ENCODE measurements around the gene SRBD1.

The SRBD1 gene

GRCh38 chr2:45648636-45649035 is 37.6 kb upstream of the SRBD1 start:
- Histone ChIP-seq H3K27ac (ENCODE audit: insufficient read depth, low read depth, low read length, poor library complexity, severe bottlenecking) (no peak overlapping the region), H3K27me3 (ENCODE audit: control insufficient read depth, insufficient read depth, low read length, poor library complexity, severe bottlenecking) (peaks cover 74% of the 10 kb centered on the region), H3K36me3 (ENCODE audit: control insufficient read depth, insufficient read depth, low read length) (no peaks in the 10 kb centered on the region), H3K4me3 (ENCODE audit: insufficient read depth, low read depth, low read length) (no peak overlapping the region), H3K4me1 (ENCODE audit: control insufficient read depth, insufficient read depth, low read length) (peaks cover 16% of the 10 kb centered on the region), H3K9me3 (ENCODE audit: control insufficient read depth, low read length) (no peaks in the 10 kb centered on the region)
- WGBS, 2 experiments, result 71 to 85% methylated on average over 2 of the region's 2 CpGs

GRCh38 chr2:45647986-45648520 is 37.0 kb upstream of the SRBD1 start:
- peaks cover 11% of the 10 kb centered on the region for H3K4me1 ChIP-seq (ENCODE audit: control insufficient read depth, insufficient read depth, low read length)
- 90 to 91% methylated on average over 3 of the region's 3 CpGs for WGBS, 2 experiments
- no peak overlapping the region for H3K27ac ChIP-seq (ENCODE audit: insufficient read depth, low read depth, low read length, poor library complexity, severe bottlenecking)
- H3K27me3 ChIP-seq (ENCODE audit: control insufficient read depth, insufficient read depth, low read length, poor library complexity, severe bottlenecking), result peaks cover 74% of the 10 kb centered on the region
- no peaks in the 10 kb centered on the region for H3K36me3 ChIP-seq (ENCODE audit: control insufficient read depth, insufficient read depth, low read length)
- no peaks in the 10 kb centered on the region for H3K9me3 ChIP-seq (ENCODE audit: control insufficient read depth, low read length)
- no peak overlapping the region for H3K4me3 ChIP-seq (ENCODE audit: insufficient read depth, low read depth, low read length)

- H3K27me3 ChIP-seq (ENCODE audit: control insufficient read depth, insufficient read depth, low read length, poor library complexity, severe bottlenecking), result peaks cover 74% of the 10 kb centered on the region
- WGBS, 2 experiments, result 85 to 87% methylated on average over 9 of the region's 9 CpGs
- H3K9me3 ChIP-seq (ENCODE audit: control insufficient read depth, low read length), result no peaks in the 10 kb centered on the region
- no peak overlapping the region for H3K27ac ChIP-seq (ENCODE audit: insufficient read depth, low read depth, low read length, poor library complexity, severe bottlenecking)
- H3K36me3 ChIP-seq (ENCODE audit: control insufficient read depth, insufficient read depth, low read length), result no peaks in the 10 kb centered on the region
- peaks cover 4% of the 10 kb centered on the region for H3K4me1 ChIP-seq (ENCODE audit: control insufficient read depth, insufficient read depth, low read length)
- no peak overlapping the region for H3K4me3 ChIP-seq (ENCODE audit: insufficient read depth, low read depth, low read length)
These were observed 36.3 kb upstream of the SRBD1 start for GRCh38 chr2:45647356-45647755.

GRCh38 chr2:45646289-45646688 is 35.2 kb upstream of the SRBD1 start:
- no peaks in the 10 kb centered on the region for H3K9me3 ChIP-seq (ENCODE audit: control insufficient read depth, low read length)
- 93 to 96% methylated on average over 2 of the region's 2 CpGs for WGBS, 2 experiments
- H3K27ac ChIP-seq (ENCODE audit: insufficient read depth, low read depth, low read length, poor library complexity, severe bottlenecking), result no peak overlapping the region
- H3K4me3 ChIP-seq (ENCODE audit: insufficient read depth, low read depth, low read length), result no peak overlapping the region
- no peaks in the 10 kb centered on the region for H3K36me3 ChIP-seq (ENCODE audit: control insufficient read depth, insufficient read depth, low read length)
- H3K4me1 ChIP-seq (ENCODE audit: control insufficient read depth, insufficient read depth, low read length), result peaks cover 3% of the 10 kb centered on the region
- peaks cover 68% of the 10 kb centered on the region for H3K27me3 ChIP-seq (ENCODE audit: control insufficient read depth, insufficient read depth, low read length, poor library complexity, severe bottlenecking)

- Histone ChIP-seq H3K27me3 (ENCODE audit: control insufficient read depth, insufficient read depth, low read length, poor library complexity, severe bottlenecking) (peaks cover 53% of the 10 kb centered on the region), H3K9me3 (ENCODE audit: control insufficient read depth, low read length) (no peaks in the 10 kb centered on the region), H3K36me3 (ENCODE audit: control insufficient read depth, insufficient read depth, low read length) (no peaks in the 10 kb centered on the region), H3K4me3 (ENCODE audit: insufficient read depth, low read depth, low read length) (peak overlapping the region; percentile 35), H3K4me1 (ENCODE audit: control insufficient read depth, insufficient read depth, low read length) (no peaks in the 10 kb centered on the region), H3K27ac (ENCODE audit: insufficient read depth, low read depth, low read length, poor library complexity, severe bottlenecking) (no peak overlapping the region)
- WGBS, 2 experiments, result 14 to 16% methylated on average over 49 of the region's 49 CpGs
These were observed 32.8 kb upstream of the SRBD1 start for GRCh38 chr2:45643543-45644542.

- no peak overlapping the region for H3K27ac ChIP-seq (ENCODE audit: insufficient read depth, low read depth, low read length, poor library complexity, severe bottlenecking)
- peaks cover 45% of the 10 kb centered on the region for H3K27me3 ChIP-seq (ENCODE audit: control insufficient read depth, insufficient read depth, low read length, poor library complexity, severe bottlenecking)
- peak overlapping the region; percentile 35 for H3K4me3 ChIP-seq (ENCODE audit: insufficient read depth, low read depth, low read length)
- H3K9me3 ChIP-seq (ENCODE audit: control insufficient read depth, low read length), result no peaks in the 10 kb centered on the region
- 48 to 50% methylated on average over 11 of the region's 11 CpGs for WGBS, 2 experiments
- no peaks in the 10 kb centered on the region for H3K36me3 ChIP-seq (ENCODE audit: control insufficient read depth, insufficient read depth, low read length)
- H3K4me1 ChIP-seq (ENCODE audit: control insufficient read depth, insufficient read depth, low read length), result no peaks in the 10 kb centered on the region
These were observed 32.0 kb upstream of the SRBD1 start for GRCh38 chr2:45643095-45643494.

- Histone ChIP-seq H3K4me1 (ENCODE audit: control insufficient read depth, insufficient read depth, low read length) (no peaks in the 10 kb centered on the region), H3K36me3 (ENCODE audit: control insufficient read depth, insufficient read depth, low read length) (no peaks in the 10 kb centered on the region), H3K27ac (ENCODE audit: insufficient read depth, low read depth, low read length, poor library complexity, severe bottlenecking) (no peak overlapping the region), H3K9me3 (ENCODE audit: control insufficient read depth, low read length) (no peaks in the 10 kb centered on the region), H3K4me3 (ENCODE audit: insufficient read depth, low read depth, low read length) (no peak overlapping the region), H3K27me3 (ENCODE audit: control insufficient read depth, insufficient read depth, low read length, poor library complexity, severe bottlenecking) (peaks cover 26% of the 10 kb centered on the region)
- 87 to 93% methylated on average over 2 of the region's 2 CpGs for WGBS, 2 experiments
These were observed 29.5 kb upstream of the SRBD1 start for GRCh38 chr2:45640576-45640975.

GRCh38 chr2:45637440-45637839 is 26.4 kb upstream of the SRBD1 start:
- Histone ChIP-seq H3K4me3 (ENCODE audit: insufficient read depth, low read depth, low read length) (no peak overlapping the region), H3K9me3 (ENCODE audit: control insufficient read depth, low read length) (no peaks in the 10 kb centered on the region), H3K27me3 (ENCODE audit: control insufficient read depth, insufficient read depth, low read length, poor library complexity, severe bottlenecking) (peaks cover 5% of the 10 kb centered on the region), H3K4me1 (ENCODE audit: control insufficient read depth, insufficient read depth, low read length) (no peaks in the 10 kb centered on the region), H3K27ac (ENCODE audit: insufficient read depth, low read depth, low read length, poor library complexity, severe bottlenecking) (no peak overlapping the region), H3K36me3 (ENCODE audit: control insufficient read depth, insufficient read depth, low read length) (no peaks in the 10 kb centered on the region)
- WGBS, 2 experiments, result 96 to 98% methylated on average over 5 of the region's 5 CpGs

- Histone ChIP-seq H3K27ac (ENCODE audit: insufficient read depth, low read depth, low read length, poor library complexity, severe bottlenecking) (no peak overlapping the region), H3K4me1 (ENCODE audit: control insufficient read depth, insufficient read depth, low read length) (no peaks in the 10 kb centered on the region), H3K36me3 (ENCODE audit: control insufficient read depth, insufficient read depth, low read length) (no peaks in the 10 kb centered on the region), H3K9me3 (ENCODE audit: control insufficient read depth, low read length) (no peaks in the 10 kb centered on the region), H3K27me3 (ENCODE audit: control insufficient read depth, insufficient read depth, low read length, poor library complexity, severe bottlenecking) (no peaks in the 10 kb centered on the region), H3K4me3 (ENCODE audit: insufficient read depth, low read depth, low read length) (no peak overlapping the region)
- WGBS, 2 experiments, result 89 to 92% methylated on average over 5 of the region's 5 CpGs
These were observed 24.9 kb upstream of the SRBD1 start for GRCh38 chr2:45636008-45636407.

- Histone ChIP-seq H3K4me3 (ENCODE audit: insufficient read depth, low read depth, low read length) (no peak overlapping the region), H3K9me3 (ENCODE audit: control insufficient read depth, low read length) (no peaks in the 10 kb centered on the region), H3K27ac (ENCODE audit: insufficient read depth, low read depth, low read length, poor library complexity, severe bottlenecking) (no peak overlapping the region), H3K4me1 (ENCODE audit: control insufficient read depth, insufficient read depth, low read length) (no peaks in the 10 kb centered on the region), H3K27me3 (ENCODE audit: control insufficient read depth, insufficient read depth, low read length, poor library complexity, severe bottlenecking) (no peaks in the 10 kb centered on the region), H3K36me3 (ENCODE audit: control insufficient read depth, insufficient read depth, low read length) (no peaks in the 10 kb centered on the region)
- 87 to 96% methylated on average over 5 of the region's 5 CpGs for WGBS, 2 experiments
These were observed 23.2 kb upstream of the SRBD1 start for GRCh38 chr2:45634223-45634622.
